HG02943 (cell line): ENCODE data around the gene TRPM8.
"Not testable (repeated sequence)": the region's sequence is repeated elsewhere in the genome, so short reads cannot be mapped to it uniquely, and the experiment has no call there.

Experiments used
- ATAC-seq: cut with Tn5 transposase; IDR thresholded peaks from one replicate; pipeline ENCODE4 v1.9.1; 2021; ENCODE audit warnings: mild to moderate bottlenecking, low read depth, moderate library complexity; ENCODE audit not compliant: unreplicated experiment

TRPM8 gene

GRCh38 chr2:233935426-233935825 lies 18.3 kb downstream of the TRPM8 start:
- no peak for ATAC-seq

- no peak for ATAC-seq
Measured at GRCh38 chr2:233936089-233936488, 18.9 kb downstream of the TRPM8 start.

GRCh38 chr2:233938676-233939370 lies 21.6 kb downstream of the TRPM8 start:
- no peak for ATAC-seq

GRCh38 chr2:233940376-233941276 lies 23.5 kb downstream of the TRPM8 start:
- ATAC-seq: no peak

DNA sequence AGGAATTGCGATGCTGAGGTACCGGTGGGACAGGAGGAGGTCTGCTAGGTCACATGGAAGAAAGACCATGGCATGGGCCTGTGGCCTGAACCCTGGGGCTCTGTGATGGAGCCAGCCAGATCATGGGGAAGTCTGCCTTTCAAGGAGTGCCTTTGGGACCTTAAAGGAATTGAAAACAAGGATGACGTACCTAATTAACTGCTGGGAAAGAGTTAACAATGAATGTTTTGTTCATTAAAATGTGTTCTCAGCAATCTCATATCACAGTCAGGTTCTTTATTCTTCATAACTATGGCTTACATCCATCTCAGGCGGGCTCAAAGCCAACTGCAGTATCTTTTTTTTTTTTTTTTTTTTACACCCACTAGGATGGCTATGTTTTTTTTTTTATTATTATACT lies 25.6 kb downstream of the TRPM8 start:
- ATAC-seq: no peak

DNA sequence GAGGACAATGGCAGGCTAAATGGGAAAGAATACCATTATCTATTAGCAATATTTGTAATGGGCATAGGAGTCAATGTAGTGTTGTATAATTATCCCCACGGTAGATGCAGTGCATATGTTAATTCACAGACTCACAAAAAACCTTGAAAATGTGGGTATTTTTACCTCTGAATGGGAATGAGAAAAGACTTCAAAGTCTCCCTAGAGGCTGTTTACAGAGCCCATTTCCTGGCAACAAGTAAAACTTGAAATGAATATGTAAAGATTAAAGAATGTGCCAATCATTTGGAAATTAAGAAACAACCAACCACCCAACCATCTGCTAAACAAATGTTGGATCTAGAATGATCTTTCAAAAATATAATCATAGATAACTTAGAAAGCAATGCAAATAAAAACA lies 27.1 kb downstream of the TRPM8 start:
- ATAC-seq: no peak

- no peak for ATAC-seq
Measured at GRCh38 chr2:233944722-233945121, 27.5 kb downstream of the TRPM8 start.

- ATAC-seq: no peak
Measured at GRCh38 chr2:233945146-233945545, 28.0 kb downstream of the TRPM8 start.

- no peak for ATAC-seq
Measured at GRCh38 chr2:233950078-233950825, 33.1 kb downstream of the TRPM8 start.

GRCh38 chr2:233952335-233952734 lies 35.2 kb downstream of the TRPM8 start:
- no peak for ATAC-seq

DNA sequence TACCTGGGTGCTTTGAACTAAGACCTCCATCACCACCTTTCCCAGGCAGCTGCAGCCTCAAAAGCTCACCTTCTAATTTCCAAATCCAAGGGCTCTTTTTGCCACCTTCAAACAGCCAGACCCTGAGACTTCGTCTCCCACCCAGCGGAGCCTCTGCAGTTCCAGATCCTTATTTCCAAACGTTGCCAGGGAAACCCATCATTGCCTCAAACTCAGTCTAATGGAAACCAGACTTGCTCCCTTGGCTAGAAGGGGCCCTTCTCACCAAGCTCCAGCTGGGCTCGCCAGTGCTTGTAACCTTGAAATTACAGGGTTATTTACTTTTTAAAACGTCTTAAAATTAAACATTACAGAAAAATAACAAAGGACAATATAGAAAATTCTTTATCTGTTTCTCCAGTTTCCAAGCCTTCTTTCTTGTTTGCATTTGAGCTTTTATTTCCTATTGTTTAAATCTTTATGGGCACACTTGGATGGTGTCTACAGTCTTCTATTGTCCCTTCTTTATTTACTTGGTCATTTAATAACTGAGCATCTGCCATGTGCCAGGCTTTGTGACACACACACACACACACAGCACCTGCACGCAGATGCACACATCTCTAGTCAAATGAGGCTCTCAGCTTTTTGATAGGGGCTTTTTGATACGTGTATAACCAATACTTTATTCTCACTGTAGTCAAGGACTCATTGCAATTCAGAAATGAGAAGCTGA lies 36.1 kb downstream of the TRPM8 start:
- ATAC-seq: no peak

DNA sequence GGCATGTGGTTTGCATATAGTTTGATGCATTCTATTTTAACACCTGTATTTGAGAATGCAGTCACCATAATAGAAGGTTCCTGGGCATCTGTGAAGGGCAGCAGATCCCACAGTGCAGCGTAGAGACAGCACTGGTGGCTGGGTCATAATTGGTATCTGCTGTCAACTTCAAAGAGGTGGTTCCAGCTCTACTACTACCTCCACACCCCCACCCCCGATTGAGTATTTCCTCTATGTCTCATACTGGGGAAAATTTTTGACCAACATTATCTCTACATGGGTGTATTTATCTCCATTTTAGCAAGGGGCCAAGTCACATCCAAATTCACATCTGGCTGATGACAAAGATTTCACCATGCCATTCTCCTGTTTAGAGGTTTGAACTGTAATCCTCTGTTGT lies 43.0 kb downstream of the TRPM8 start:
- no peak for ATAC-seq

DNA sequence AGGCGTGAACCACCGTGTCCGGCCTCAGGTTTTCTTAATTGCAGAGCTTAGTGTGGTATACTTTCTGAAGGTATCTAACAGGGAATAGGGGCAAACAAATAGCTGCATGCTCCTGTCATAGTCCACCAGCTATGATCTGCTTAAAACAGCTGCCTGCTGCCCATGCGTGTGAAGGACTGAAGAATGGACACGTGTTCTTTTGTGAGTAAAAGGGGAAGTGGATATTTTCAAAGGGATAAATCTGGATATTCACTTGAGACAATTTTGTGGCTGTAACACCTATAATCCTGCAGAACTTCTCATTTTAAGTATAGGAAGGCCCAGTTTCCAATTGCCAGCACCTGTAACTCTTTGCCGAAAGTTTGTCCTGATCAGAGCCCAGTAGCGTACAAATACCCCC lies 44.7 kb downstream of the TRPM8 start:
- no peak for ATAC-seq

- ATAC-seq: no peak
Measured at GRCh38 chr2:233964581-233964980, 47.4 kb downstream of the TRPM8 start.

- no peak for ATAC-seq
Measured at GRCh38 chr2:233965032-233965603, 47.9 kb downstream of the TRPM8 start.

DNA sequence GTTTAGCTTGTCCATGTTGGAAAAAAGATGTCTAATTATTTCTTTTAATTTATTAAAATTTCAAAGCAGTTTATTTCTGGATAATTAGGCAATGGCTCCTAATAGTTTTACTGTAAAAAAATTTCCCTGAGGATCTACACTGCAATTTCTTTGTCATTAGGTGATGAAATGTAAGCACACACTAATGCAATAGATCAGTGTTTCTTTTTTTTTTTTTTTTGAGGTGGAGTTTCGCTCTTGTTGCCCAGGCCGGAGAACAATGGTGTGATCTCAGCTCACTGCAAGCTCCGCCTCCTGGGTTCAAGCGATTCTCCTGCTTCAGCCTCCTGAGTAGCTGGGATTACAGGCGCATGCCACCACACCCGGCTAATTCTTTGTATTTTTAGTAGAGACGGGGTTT lies 48.5 kb downstream of the TRPM8 start:
- not testable (repeated sequence) for ATAC-seq

GRCh38 chr2:233966388-233966787 lies 49.2 kb downstream of the TRPM8 start:
- ATAC-seq: no peak

DNA sequence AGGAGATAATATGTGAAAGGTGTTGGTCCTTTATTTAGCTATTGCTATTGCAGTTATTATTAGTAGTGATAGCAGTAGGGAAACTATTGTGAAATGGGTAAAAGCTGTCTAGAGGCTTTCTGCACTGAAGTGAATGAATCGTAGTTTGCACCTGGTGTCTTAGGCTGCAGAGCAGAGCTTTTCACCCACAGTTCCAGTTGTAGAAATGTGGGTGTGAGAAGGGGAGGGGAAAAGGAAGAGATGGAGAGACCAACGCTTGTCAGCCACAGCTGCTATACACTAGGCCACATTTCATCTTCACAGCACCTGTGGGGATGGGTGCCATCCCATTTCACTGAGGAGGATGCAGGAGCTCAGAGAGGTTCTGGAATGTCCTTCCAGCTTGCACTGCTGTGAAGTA lies 50.0 kb downstream of the TRPM8 start:
- no peak for ATAC-seq

- ATAC-seq: no peak
Measured at GRCh38 chr2:233968556-233968955, 51.4 kb downstream of the TRPM8 start.

DNA sequence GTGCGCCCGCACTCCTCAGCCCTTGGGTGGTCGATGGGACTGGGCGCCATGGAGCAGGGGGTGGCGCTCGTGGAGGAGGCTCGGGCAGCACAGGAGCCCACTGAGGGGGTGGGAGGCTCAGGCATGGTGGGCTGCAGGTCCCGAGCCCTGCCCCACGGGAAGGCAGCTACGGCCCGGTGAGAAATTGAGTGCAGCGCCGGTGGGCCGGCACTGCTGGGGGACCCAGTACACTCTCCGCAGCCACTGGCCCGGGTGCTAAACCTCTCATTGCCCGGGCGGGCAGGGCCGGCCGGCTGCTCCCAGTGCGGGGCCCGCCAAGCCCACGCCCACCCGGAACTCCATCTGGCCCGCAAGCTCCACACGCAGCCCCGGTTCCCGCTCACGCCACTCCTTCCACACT lies 55.3 kb downstream of the TRPM8 start:
- ATAC-seq: not testable (repeated sequence)
